Smooth muscle cell (in vitro differentiated cells): Measurements from ENCODE around the gene IL19. TPM values are rescaled to one million over a fixed set of nuclear protein-coding genes. Genes with fewer than 3 reads are reported as not detected.

Source experiments
- DNase-seq: peaks from one replicate; lab custom pipeline; 2025; ENCODE audit not compliant: unreplicated experiment; lab: John Stamatoyannopoulos, UW
- H2AFZ ChIP-seq: fragments of 200-600 bp; sonication (generic); 2 replicates; pipeline ENCODE4 v1.6.0; 2016; ENCODE audit warnings: antibody characterized with exemption, low read depth, mild to moderate bottlenecking
- H3F3A ChIP-seq: fragments of 200-600 bp; sonication (generic); 2 replicates; pipeline ENCODE4 v1.6.0; 2017; ENCODE audit warnings: antibody characterized with exemption, low read depth
- H3K27ac ChIP-seq: fragments of 200-600 bp; sonication (generic); 2 replicates; pipeline ENCODE4 v1.5.1; 2016; ENCODE audit warnings: low read depth, mild to moderate bottlenecking
- H3K27me3 ChIP-seq: fragments of 200-600 bp; sonication (generic); 2 replicates; pipeline ENCODE4 v1.6.1; 2016; ENCODE audit warnings: low read depth, mild to moderate bottlenecking
- H3K36me3 ChIP-seq: fragments of 200-600 bp; sonication (generic); 2 replicates; pipeline ENCODE4 v1.5.1; 2016; ENCODE audit warnings: low read depth
- H3K4me1 ChIP-seq: fragments of 200-600 bp; sonication (generic); 2 replicates; pipeline ENCODE4 v1.5.1; 2016; ENCODE audit warnings: low read depth
- H3K4me2 ChIP-seq: fragments of 200-600 bp; sonication (generic); 2 replicates; pipeline ENCODE4 v1.6.0; 2016; ENCODE audit warnings: mild to moderate bottlenecking
- H3K4me3 ChIP-seq: fragments of 200-600 bp; sonication (generic); 2 replicates; pipeline ENCODE4 v1.5.1; 2016; ENCODE audit warnings: mild to moderate bottlenecking
- H3K79me2 ChIP-seq: fragments of 200-600 bp; sonication (generic); 2 replicates; pipeline ENCODE4 v1.6.0; 2016; ENCODE audit warnings: low read depth, mild to moderate bottlenecking
- H3K9ac ChIP-seq: fragments of 200-600 bp; sonication (generic); 2 replicates; pipeline ENCODE4 v1.6.0; 2016; ENCODE audit warnings: low read depth
- H3K9me3 ChIP-seq: fragments of 200-600 bp; sonication (generic); replicated peaks from 2 replicates; pipeline ENCODE4 v1.5.1; 2016; ENCODE audit warnings: low read depth
- H4K20me1 ChIP-seq: fragments of 200-600 bp; sonication (generic); 2 replicates; pipeline ENCODE4 v1.6.0; 2016; ENCODE audit warnings: low read depth
- CTCF ChIP-seq: fragments of 200-600 bp; sonication (generic); IDR thresholded peaks from 2 replicates; pipeline ENCODE4 v1.5.1; 2017; ENCODE audit warnings: borderline replicate concordance, mild to moderate bottlenecking, antibody characterized with exemption; ENCODE audit not compliant: insufficient read depth, poor library complexity, severe bottlenecking
- WGBS: methylation state at CpG from one replicate; pipeline ENCODE4 v1.1.7; 2016; ENCODE audit warnings: low lambda C conversion rate; 5-methylcytosine and 5-hydroxymethylcytosine counted together
- polyA plus RNA-seq: library from polyadenylated mRNA; unstranded; fragments of >200 nt; fragmentation: Nextera tagmentation; extraction: Ambion mirVana; gene quantifications from 2 replicates; pipeline ENCODE4 v1.2.1, GENCODE V29; 2016
- total RNA-seq: library from RNA; depleted of rRNA; stranded (reverse); fragments of >200 nt; gene quantifications from 2 replicates; pipeline ENCODE4 v1.2.3, GENCODE V29; 2014

The IL19 gene
- total RNA-seq (not detected in 2 replicates), polyA plus RNA-seq (0.35 and 0.52 TPM in 2 replicates)

GRCh38 chr1:206770531-206771337 lies at the start of gene IL19:
IL19 (plus strand) TSS chr1:206770773; CDS start chr1:206836663, 65,890 bp downstream.
- 43% methylated on average over 9 of the region's 9 CpGs for WGBS
- DNase-seq: peak; percentile 9
- peaks cover 11% of the 10 kb centered on the region for H3F3A ChIP-seq
- no peaks in the 10 kb centered on the region for H3K36me3 ChIP-seq
- H3K27me3 ChIP-seq: no peaks in the 10 kb centered on the region
- H3K79me2 ChIP-seq: no peaks in the 10 kb centered on the region
- H4K20me1 ChIP-seq: no peaks in the 10 kb centered on the region
- TF ChIP-seq CTCF: no peak
- H3K4me3 ChIP-seq: no peak within 1 kb of the TSS
- no peak within 1 kb of the TSS for H2AFZ ChIP-seq
- H3K27ac ChIP-seq: peak within 1 kb of the TSS; percentile 65
- peaks cover 26% of the 10 kb centered on the region for H3K4me1 ChIP-seq
- H3K4me2 ChIP-seq: peak within 1 kb of the TSS; percentile 81
- no peaks in the 10 kb centered on the region for H3K9me3 ChIP-seq
- peak within 1 kb of the TSS; percentile 31 for H3K9ac ChIP-seq

- no peak overlapping the region for H3K4me3 ChIP-seq
- no peak overlapping the region for H3K27ac ChIP-seq
- peaks cover 100% of the 10 kb centered on the region for H4K20me1 ChIP-seq
- no peaks in the 10 kb centered on the region for H3K36me3 ChIP-seq
- H3K9ac ChIP-seq: no peak overlapping the region
- H3K79me2 ChIP-seq: peaks cover 99% of the 10 kb centered on the region
- no peak for TF ChIP-seq CTCF
- WGBS: 100% methylated on average over 1 of the region's 1 CpG
- H3K27me3 ChIP-seq: no peaks in the 10 kb centered on the region
- no peak overlapping the region for H2AFZ ChIP-seq
- no peak for DNase-seq
- peaks cover 11% of the 10 kb centered on the region for H3K4me1 ChIP-seq
- no peak overlapping the region for H3K4me2 ChIP-seq
- no peaks in the 10 kb centered on the region for H3F3A ChIP-seq
- H3K9me3 ChIP-seq: no peaks in the 10 kb centered on the region
Observed at GRCh38 chr1:206721454-206721853, 49.1 kb upstream of the IL19 start.

GRCh38 chr1:206722751-206723461 lies 47.7 kb upstream of the IL19 start:
- peaks cover 99% of the 10 kb centered on the region for H3K79me2 ChIP-seq
- H3K9me3 ChIP-seq: no peaks in the 10 kb centered on the region
- no peak overlapping the region for H3K4me3 ChIP-seq
- no peak for TF ChIP-seq CTCF
- H4K20me1 ChIP-seq: peaks cover 100% of the 10 kb centered on the region
- H3K27ac ChIP-seq: no peak overlapping the region
- H3F3A ChIP-seq: no peaks in the 10 kb centered on the region
- DNase-seq: no peak
- H3K27me3 ChIP-seq: no peaks in the 10 kb centered on the region
- WGBS: 92% methylated on average over 17 of the region's 17 CpGs
- peaks cover 11% of the 10 kb centered on the region for H3K4me1 ChIP-seq
- H3K9ac ChIP-seq: no peak overlapping the region
- H2AFZ ChIP-seq: no peak overlapping the region
- no peaks in the 10 kb centered on the region for H3K36me3 ChIP-seq
- no peak overlapping the region for H3K4me2 ChIP-seq
